ENCODE results near the gene CLSTN2. TPM values are rescaled to one million over a fixed set of nuclear protein-coding genes. Genes with fewer than 3 reads are reported as not detected.

The CLSTN2 gene
- total and polyA plus RNA-seq, 3 donors from 2014 or later, result 3.1 to 5.7 (median 3.8) TPM

GRCh38 chr3:140122183-140122582, 187.2 kb downstream of the CLSTN2 start:
- Histone ChIP-seq H3K4me1 (no peaks in the 10 kb centered on the region), H3K27me3 (no peaks in the 10 kb centered on the region), H3K27ac (no peak overlapping the region), H3K9me3 (no peaks in the 10 kb centered on the region), H3K4me3 (no peak overlapping the region), H3K36me3 (ENCODE audit: low read depth, missing control alignments) (no peaks in the 10 kb centered on the region)
- intact Hi-C loops (cut with DNase I; ENCODE audit: low total_unique reads), result no loop called here
- DNase-seq, result no peak
- 30 to 38% methylated on average over 3 of the region's 3 CpGs for whole genome bisulfite sequencing, 2 donors
- no peak for TF ChIP-seq POLR2A (IDR thresholded peaks at IDR 0.05)
- no peak for TF ChIP-seq CTCF (IDR thresholded peaks at IDR 0.05)

- TF ChIP-seq CTCF (IDR thresholded peaks at IDR 0.05) (no peak), POLR2A (IDR thresholded peaks at IDR 0.05) (no peak)
- intact Hi-C loops (cut with DNase I; ENCODE audit: low total_unique reads), result no loop called here
- DNase-seq, result no peak
- 79 to 88% methylated on average over 1 of the region's 1 CpG for WGBS, 2 donors
- Histone ChIP-seq H3K36me3 (ENCODE audit: low read depth, missing control alignments) (no peaks in the 10 kb centered on the region), H3K9me3 (no peaks in the 10 kb centered on the region), H3K4me3 (no peak overlapping the region), H3K27ac (no peak overlapping the region), H3K27me3 (no peaks in the 10 kb centered on the region), H3K4me1 (no peaks in the 10 kb centered on the region)
These were observed 193.2 kb downstream of the CLSTN2 start for GRCh38 chr3:140128217-140128616.

GRCh38 chr3:140128631-140129030, 193.6 kb downstream of the CLSTN2 start:
- no peaks in the 10 kb centered on the region for H3K36me3 ChIP-seq (ENCODE audit: low read depth, missing control alignments)
- TF ChIP-seq CTCF (IDR thresholded peaks at IDR 0.05) (peak in 1 of 3 experiments; percentile 24), POLR2A (IDR thresholded peaks at IDR 0.05) (no peak)
- H3K27me3 ChIP-seq, result no peaks in the 10 kb centered on the region
- intact Hi-C loops (cut with DNase I; ENCODE audit: low total_unique reads), result no loop called here
- DNase-seq, result peak; percentile 60
- no peak overlapping the region for H3K27ac ChIP-seq
- H3K4me3 ChIP-seq, result no peak overlapping the region
- WGBS, 2 donors, result 73 to 83% methylated on average over 5 of the region's 5 CpGs
- no peaks in the 10 kb centered on the region for H3K4me1 ChIP-seq
- no peaks in the 10 kb centered on the region for H3K9me3 ChIP-seq

- intact Hi-C loops (cut with DNase I; ENCODE audit: low total_unique reads), result no loop called here
- H3K4me1 ChIP-seq, result no peaks in the 10 kb centered on the region
- no peak overlapping the region for H3K27ac ChIP-seq
- H3K4me3 ChIP-seq, result no peak overlapping the region
- DNase-seq, result no peak
- WGBS, 2 donors, result 86 to 88% methylated on average over 4 to 6 of the region's 6 CpGs
- H3K9me3 ChIP-seq, result no peaks in the 10 kb centered on the region
- H3K27me3 ChIP-seq, result no peaks in the 10 kb centered on the region
- TF ChIP-seq POLR2A (IDR thresholded peaks at IDR 0.05), result no peak
- no peak for TF ChIP-seq CTCF (IDR thresholded peaks at IDR 0.05)
- H3K36me3 ChIP-seq (ENCODE audit: low read depth, missing control alignments), result no peaks in the 10 kb centered on the region
These were observed 194.8 kb downstream of the CLSTN2 start for GRCh38 chr3:140129768-140130284.

- Histone ChIP-seq H3K9me3 (no peaks in the 10 kb centered on the region), H3K27ac (no peak overlapping the region), H3K36me3 (ENCODE audit: low read depth, missing control alignments) (no peaks in the 10 kb centered on the region), H3K4me3 (no peak overlapping the region), H3K27me3 (no peaks in the 10 kb centered on the region), H3K4me1 (no peaks in the 10 kb centered on the region)
- WGBS, 2 donors, result 53 to 63% methylated on average over 3 of the region's 3 CpGs
- no peak for DNase-seq
- no peak for TF ChIP-seq CTCF (IDR thresholded peaks at IDR 0.05)
- no peak for TF ChIP-seq POLR2A (IDR thresholded peaks at IDR 0.05)
- intact Hi-C loops (cut with DNase I; ENCODE audit: low total_unique reads), result no loop called here
These were observed 196.9 kb downstream of the CLSTN2 start for GRCh38 chr3:140131895-140132294.
